ENCODE measurements around the gene KIAA1671. TPM values are rescaled to one million over a fixed set of nuclear protein-coding genes. Genes with fewer than 3 reads are reported as not detected.

Gene KIAA1671
- polyA plus RNA-seq, 1 donor (not counting 4 experiments of a cell fraction or from before 2014, with no cell fraction given), result 17.4 TPM

- H3K4me2 ChIP-seq (ENCODE audit: control insufficient read depth, extremely low read depth, insufficient read depth, low read depth, low read length), result no peak overlapping the region
- no peak for FAIRE-seq
Measured at GRCh38 chr22:25101501-25101900, 149.0 kb downstream of the KIAA1671 start.

GRCh38 chr22:25101986-25102385, 149.5 kb downstream of the KIAA1671 start:
- DNase-seq (ENCODE audit: low read depth, low spot score) (no peak), FAIRE-seq (no peak)
- Histone ChIP-seq H3K27ac (ENCODE audit: control insufficient read depth, insufficient read depth, low read length) (no peak overlapping the region), H2AFZ (ENCODE audit: control insufficient read depth, low read length) (no peak overlapping the region), H3K9me3 (ENCODE audit: control insufficient read depth, low read depth, low read length) (no peaks in the 10 kb centered on the region), H3K79me2 (ENCODE audit: control insufficient read depth, insufficient read depth, low read length) (no peaks in the 10 kb centered on the region), H3K4me3 (ENCODE audit: control insufficient read depth in 2 of 3, extremely low read depth in 1 of 3, insufficient read depth in 2 of 3, low read depth in 1 of 3, low read length in 3 of 3) (no peak overlapping the region), H3K4me1 (ENCODE audit: control insufficient read depth, extremely low read depth, insufficient read depth, low read length) (no peaks in the 10 kb centered on the region), H3K27me3 (ENCODE audit: control insufficient read depth, extremely low read depth, insufficient read depth, low read length) (no peaks in the 10 kb centered on the region), H3K9me1 (ENCODE audit: control insufficient read depth, extremely low read depth, insufficient read depth, low read length) (peaks cover 2% of the 10 kb centered on the region), H3K36me3 (ENCODE audit: control insufficient read depth in 2 of 2, extremely low read depth in 1 of 2, insufficient read depth in 2 of 2, low read length in 2 of 2) (peaks cover 0 to 2% of the 10 kb centered on the region in 2 experiments), H3K9ac (ENCODE audit: control insufficient read depth, extremely low read depth, insufficient read depth, low read length) (no peak overlapping the region), H3K4me2 (ENCODE audit: control insufficient read depth, extremely low read depth, insufficient read depth, low read depth, low read length) (no peak overlapping the region), H4K20me1 (ENCODE audit: control insufficient read depth, extremely low read depth, insufficient read depth, low read length) (no peaks in the 10 kb centered on the region)
- TF ChIP-seq EZH2 (IDR thresholded peaks at IDR 0.05; ENCODE audit: low read length) (no peak), CTCF (optimal IDR thresholded peaks at IDR 0.05 in 1 of 3, IDR thresholded peaks at IDR 0.05 in 1 of 3, conservative IDR thresholded peaks at IDR 0.05 in 1 of 3; ENCODE audit: extremely low read depth in 1 of 3, insufficient read depth in 2 of 3, low read length in 3 of 3) (no peak)
- dilution Hi-C loops (cut with MboI; ENCODE audit: extremely low pct_ligation_motif_present, low sequenced_read_pairs), result no loop called here

More at GRCh38 chr22:25101501-25101900, 149.0 kb downstream of the KIAA1671 start:
- H2AFZ ChIP-seq (ENCODE audit: control insufficient read depth, low read length), result no peak overlapping the region
- DNase-seq (ENCODE audit: low read depth, low spot score), result no peak
- no peaks in the 10 kb centered on the region for H3K4me1 ChIP-seq (ENCODE audit: control insufficient read depth, extremely low read depth, insufficient read depth, low read length)
- TF ChIP-seq CTCF (optimal IDR thresholded peaks at IDR 0.05 in 1 of 3, IDR thresholded peaks at IDR 0.05 in 1 of 3, conservative IDR thresholded peaks at IDR 0.05 in 1 of 3; ENCODE audit: extremely low read depth in 1 of 3, insufficient read depth in 2 of 3, low read length in 3 of 3), result no peak
- no peak for TF ChIP-seq EZH2 (IDR thresholded peaks at IDR 0.05; ENCODE audit: low read length)
- dilution Hi-C loops (cut with MboI; ENCODE audit: extremely low pct_ligation_motif_present, low sequenced_read_pairs), result no loop called here
- no peaks in the 10 kb centered on the region for H3K27me3 ChIP-seq (ENCODE audit: control insufficient read depth, extremely low read depth, insufficient read depth, low read length)
- no peak overlapping the region for H3K27ac ChIP-seq (ENCODE audit: control insufficient read depth, insufficient read depth, low read length)
- H3K9ac ChIP-seq (ENCODE audit: control insufficient read depth, extremely low read depth, insufficient read depth, low read length), result no peak overlapping the region
- H4K20me1 ChIP-seq (ENCODE audit: control insufficient read depth, extremely low read depth, insufficient read depth, low read length), result no peaks in the 10 kb centered on the region
- H3K79me2 ChIP-seq (ENCODE audit: control insufficient read depth, insufficient read depth, low read length), result no peaks in the 10 kb centered on the region
- H3K9me3 ChIP-seq (ENCODE audit: control insufficient read depth, low read depth, low read length), result no peaks in the 10 kb centered on the region
- no peak overlapping the region for H3K4me3 ChIP-seq (ENCODE audit: control insufficient read depth in 2 of 3, extremely low read depth in 1 of 3, insufficient read depth in 2 of 3, low read depth in 1 of 3, low read length in 3 of 3)
- H3K36me3 ChIP-seq (ENCODE audit: control insufficient read depth in 2 of 2, extremely low read depth in 1 of 2, insufficient read depth in 2 of 2, low read length in 2 of 2), result peaks cover 0 to 2% of the 10 kb centered on the region in 2 experiments
- peaks cover 2% of the 10 kb centered on the region for H3K9me1 ChIP-seq (ENCODE audit: control insufficient read depth, extremely low read depth, insufficient read depth, low read length)

Data from keratinocyte (primary cell).